Activated naive CD8-positive, alpha-beta T cell treated with anti-CD3 and anti-CD28 coated beads, Interleukin-2, amount 10 ng/mL, durations not matched to agents 7 days and 5 days (primary cell): Measurements from ENCODE around the gene SH2D5. TPM values are rescaled to one million over a fixed set of nuclear protein-coding genes. Genes with fewer than 3 reads are reported as not detected.
"Not testable (repeated sequence)": the region's sequence is repeated elsewhere in the genome, so short reads cannot be mapped to it uniquely, and the experiment has no call there.

Source experiments
- ATAC-seq: fragments of 150-1000 bp; cut with Tn5 transposase; one replicate; pipeline ENCODE4 v1.10.0; 2021; ENCODE audit warnings: low read depth, moderate library complexity
- POLR2A ChIA-PET: fragments of 350-600 bp; sonication (Branson Sonifier 250); formaldehyde crosslinking; loops from one replicate; lab custom pipeline; 2021; ENCODE audit warnings: antibody characterized with exemption; lab: Charles Lee
- DNase-seq: peaks from one replicate; pipeline ENCODE4 v3.0.0; 2021
- H3K27ac Mint-ChIP-seq: one replicate; pipeline ENCODE4 v1.8.0; 2022; ENCODE audit warnings: mild to moderate bottlenecking, mixed read lengths
- H3K27me3 Mint-ChIP-seq: one replicate; pipeline ENCODE4 v1.8.0; 2022; ENCODE audit warnings: mild to moderate bottlenecking, moderate library complexity, mixed read lengths
- H3K36me3 Mint-ChIP-seq: one replicate; pipeline ENCODE4 v1.8.0; 2021; ENCODE audit warnings: mild to moderate bottlenecking, mixed read lengths
- H3K4me1 Mint-ChIP-seq: one replicate; pipeline ENCODE4 v1.8.0; 2021; ENCODE audit warnings: mixed read lengths
- H3K4me3 Mint-ChIP-seq: one replicate; pipeline ENCODE4 v1.8.0; 2022; ENCODE audit warnings: mild to moderate bottlenecking, moderate library complexity, mixed read lengths
- H3K9me3 Mint-ChIP-seq: one replicate; pipeline ENCODE4 v1.8.0; 2021; ENCODE audit warnings: mixed read lengths
- total RNA-seq, 2 experiments: library from RNA; stranded (reverse); gene quantifications; one replicate each; pipeline ENCODE4 v1.2.3, GENCODE V29; 2021

The SH2D5 gene
- total RNA-seq, 2 experiments from 2014 or later = 0.11 to 0.14 TPM

GRCh38 chr1:20686883-20687725, 45.4 kb downstream of the SH2D5 start:
- POLR2A ChIA-PET = interaction anchor here (0.5 kb wide), 1 partner anchor 327 kb away, joined by 6 read pairs; no protein-coding TSS in a partner anchor
- H3K9me3 Mint-ChIP-seq = no peaks in the 10 kb centered on the region
- H3K27ac Mint-ChIP-seq = no peak overlapping the region
- H3K27me3 Mint-ChIP-seq = peaks cover 11% of the 10 kb centered on the region
- no peak for ATAC-seq
- H3K4me3 Mint-ChIP-seq = no peak overlapping the region
- H3K36me3 Mint-ChIP-seq = no peaks in the 10 kb centered on the region
- H3K4me1 Mint-ChIP-seq = peaks cover 6% of the 10 kb centered on the region
- no peak for DNase-seq

- ATAC-seq = no peak
- Mint-ChIP-seq H3K27me3 (peaks cover 15% of the 10 kb centered on the region), H3K4me3 (no peak overlapping the region), H3K36me3 (no peaks in the 10 kb centered on the region), H3K4me1 (peaks cover 8% of the 10 kb centered on the region), H3K27ac (no peak overlapping the region), H3K9me3 (no peaks in the 10 kb centered on the region)
- DNase-seq = no peak
- POLR2A ChIA-PET = no interaction called here
Observed at GRCh38 chr1:20685741-20686140, 46.8 kb downstream of the SH2D5 start.

- no peak overlapping the region for H3K4me3 Mint-ChIP-seq
- ATAC-seq = no peak
- H3K27me3 Mint-ChIP-seq = peaks cover 20% of the 10 kb centered on the region
- H3K4me1 Mint-ChIP-seq = peaks cover 8% of the 10 kb centered on the region
- DNase-seq = no peak
- no peak overlapping the region for H3K27ac Mint-ChIP-seq
- H3K36me3 Mint-ChIP-seq = no peaks in the 10 kb centered on the region
- H3K9me3 Mint-ChIP-seq = no peaks in the 10 kb centered on the region
- POLR2A ChIA-PET = no interaction called here
Observed at GRCh38 chr1:20685099-20685662, 47.3 kb downstream of the SH2D5 start.

GRCh38 chr1:20684651-20685050, 47.9 kb downstream of the SH2D5 start:
- H3K27me3 Mint-ChIP-seq = peaks cover 25% of the 10 kb centered on the region
- no peaks in the 10 kb centered on the region for H3K9me3 Mint-ChIP-seq
- DNase-seq (no peak), ATAC-seq (no peak)
- POLR2A ChIA-PET = no interaction called here
- H3K36me3 Mint-ChIP-seq = no peaks in the 10 kb centered on the region
- no peak overlapping the region for H3K27ac Mint-ChIP-seq
- no peak overlapping the region for H3K4me3 Mint-ChIP-seq
- peaks cover 8% of the 10 kb centered on the region for H3K4me1 Mint-ChIP-seq

- Mint-ChIP-seq H3K36me3 (no peaks in the 10 kb centered on the region), H3K4me1 (peaks cover 8% of the 10 kb centered on the region), H3K27me3 (peaks cover 30% of the 10 kb centered on the region), H3K9me3 (no peaks in the 10 kb centered on the region), H3K27ac (no peak overlapping the region), H3K4me3 (no peak overlapping the region)
- DNase-seq = no peak
- POLR2A ChIA-PET = no interaction called here
- ATAC-seq = no peak
Observed at GRCh38 chr1:20684050-20684620, 48.4 kb downstream of the SH2D5 start.

GRCh38 chr1:20683614-20684013, 48.9 kb downstream of the SH2D5 start:
- POLR2A ChIA-PET = no interaction called here
- no peak overlapping the region for H3K4me3 Mint-ChIP-seq
- H3K27ac Mint-ChIP-seq = no peak overlapping the region
- ATAC-seq = no peak
- no peaks in the 10 kb centered on the region for H3K9me3 Mint-ChIP-seq
- no peaks in the 10 kb centered on the region for H3K36me3 Mint-ChIP-seq
- peaks cover 35% of the 10 kb centered on the region for H3K27me3 Mint-ChIP-seq
- DNase-seq = no peak
- peaks cover 11% of the 10 kb centered on the region for H3K4me1 Mint-ChIP-seq

GRCh38 chr1:20682571-20683236, 49.8 kb downstream of the SH2D5 start:
- peaks cover 37% of the 10 kb centered on the region for H3K27me3 Mint-ChIP-seq

GRCh38 chr1:20681999-20682398, 50.5 kb downstream of the SH2D5 start:
- Mint-ChIP-seq H3K9me3 (peaks cover 8% of the 10 kb centered on the region), H3K27ac (no peak overlapping the region), H3K4me1 (peaks cover 18% of the 10 kb centered on the region), H3K4me3 (no peak overlapping the region), H3K27me3 (peaks cover 40% of the 10 kb centered on the region), H3K36me3 (peaks cover 3% of the 10 kb centered on the region)
- no peak for DNase-seq
- ATAC-seq = no peak
- POLR2A ChIA-PET = interaction anchor here (1.3 kb wide), 1 partner anchor 20 kb away, joined by 3 read pairs; no protein-coding TSS in a partner anchor

More at GRCh38 chr1:20682571-20683236, 49.8 kb downstream of the SH2D5 start:
- DNase-seq (no peak), ATAC-seq (no peak)
- H3K27ac Mint-ChIP-seq = no peak overlapping the region
- H3K4me1 Mint-ChIP-seq = peaks cover 18% of the 10 kb centered on the region
- peaks cover 3% of the 10 kb centered on the region for H3K36me3 Mint-ChIP-seq
- peak overlapping the region; percentile 51 for H3K4me3 Mint-ChIP-seq
- POLR2A ChIA-PET = interaction anchor here (1.3 kb wide), 1 partner anchor 21 kb away, joined by 3 read pairs; no protein-coding TSS in a partner anchor
- peaks cover 3% of the 10 kb centered on the region for H3K9me3 Mint-ChIP-seq

GRCh38 chr1:20680269-20680668, 52.2 kb downstream of the SH2D5 start:
- DNase-seq = no peak
- Mint-ChIP-seq H3K4me1 (peaks cover 16% of the 10 kb centered on the region), H3K4me3 (no peak overlapping the region), H3K36me3 (peaks cover 3% of the 10 kb centered on the region), H3K27me3 (peaks cover 49% of the 10 kb centered on the region), H3K27ac (no peak overlapping the region), H3K9me3 (peaks cover 8% of the 10 kb centered on the region)
- POLR2A ChIA-PET = interaction anchor here (0.6 kb wide), 1 partner anchor 19 kb away, joined by 5 read pairs; no protein-coding TSS in a partner anchor
- ATAC-seq = no peak

- Mint-ChIP-seq H3K36me3 (peaks cover 3% of the 10 kb centered on the region), H3K4me3 (peak overlapping the region; percentile 73), H3K27ac (peak overlapping the region; percentile 77), H3K9me3 (peaks cover 8% of the 10 kb centered on the region), H3K27me3 (peaks cover 56% of the 10 kb centered on the region), H3K4me1 (peaks cover 16% of the 10 kb centered on the region)
- POLR2A ChIA-PET = interaction anchor here (0.6 to 1.0 kb wide), 4 partner anchors 12 to 1287 kb away, joined by 3 read pairs; no protein-coding TSS in a partner anchor
- ATAC-seq (peak; percentile 85), DNase-seq (no peak)
Observed at GRCh38 chr1:20678599-20678998, 53.9 kb downstream of the SH2D5 start.

GRCh38 chr1:20673626-20674025, 58.9 kb downstream of the SH2D5 start:
- DNase-seq, H3K4me3 Mint-ChIP-seq, H3K36me3 Mint-ChIP-seq, ATAC-seq, POLR2A ChIA-PET, H3K4me1 Mint-ChIP-seq, H3K9me3 Mint-ChIP-seq, H3K27ac Mint-ChIP-seq: not testable (repeated sequence)
- H3K27me3 Mint-ChIP-seq = peaks cover 35% of the 10 kb centered on the region

GRCh38 chr1:20672265-20672632, 60.3 kb downstream of the SH2D5 start:
- no peak overlapping the region for H3K27ac Mint-ChIP-seq
- H3K9me3 Mint-ChIP-seq = peaks cover 3% of the 10 kb centered on the region
- no peak overlapping the region for H3K4me3 Mint-ChIP-seq
- POLR2A ChIA-PET = no interaction called here
- peaks cover 30% of the 10 kb centered on the region for H3K27me3 Mint-ChIP-seq
- no peak for DNase-seq
- no peaks in the 10 kb centered on the region for H3K4me1 Mint-ChIP-seq
- no peak for ATAC-seq
- no peaks in the 10 kb centered on the region for H3K36me3 Mint-ChIP-seq

- Mint-ChIP-seq H3K4me3 (no peak overlapping the region), H3K4me1 (peaks cover 3% of the 10 kb centered on the region), H3K27me3 (peaks cover 23% of the 10 kb centered on the region), H3K27ac (no peak overlapping the region), H3K9me3 (peaks cover 1% of the 10 kb centered on the region), H3K36me3 (no peaks in the 10 kb centered on the region)
- DNase-seq = no peak
- POLR2A ChIA-PET = no interaction called here
- no peak for ATAC-seq
Observed at GRCh38 chr1:20670936-20671335, 61.6 kb downstream of the SH2D5 start.
